Kidney (tissue), 14 donors: Measurements from ENCODE around the gene CLDN9. TPM values are rescaled to one million over a fixed set of nuclear protein-coding genes. Genes with fewer than 3 reads are reported as not detected.
"Not testable (repeated sequence)": the region's sequence is repeated elsewhere in the genome, so short reads cannot be mapped to it uniquely, and the experiment has no call there.

Experiments
- DNase-seq, 5 donors: peaks; one replicate each; pipeline ENCODE4 v3.0.0-alpha.2; 2013 to 2020
- FAIRE-seq: peaks from 2 replicates; lab custom pipeline; 2012; peaks lifted over from hg19 to GRCh38; lab: Jason Lieb, UNC
- H3K27ac ChIP-seq, 2 donors: one replicate each; pipeline ENCODE4 v1.7.0; 2013; ENCODE audit warnings: low read depth in 2 of 2, low read length in 2 of 2, inconsistent platforms in 1 of 2
- H3K27me3 ChIP-seq: one replicate; pipeline ENCODE4 v1.7.1; 2013; ENCODE audit warnings: low read length, inconsistent platforms; ENCODE audit not compliant: control insufficient read depth, insufficient read depth
- H3K36me3 ChIP-seq, 3 donors: one replicate each; pipeline versions ENCODE4 v1.7.0 to v1.7.1; 2013; ENCODE audit warnings: low read length in 3 of 3, control low read depth in 1 of 3, inconsistent platforms in 1 of 3; ENCODE audit not compliant: insufficient read depth in 3 of 3, control insufficient read depth in 2 of 3
- H3K4me1 ChIP-seq, 3 donors: one replicate each; pipeline versions ENCODE4 v1.7.0 to v1.7.1; 2013; ENCODE audit warnings: low read length in 3 of 3, inconsistent platforms in 1 of 3, low read depth in 1 of 3; ENCODE audit not compliant: control insufficient read depth in 2 of 3, insufficient read depth in 2 of 3
- H3K4me3 ChIP-seq, 3 donors: one replicate each; pipeline versions ENCODE4 v1.7.0 to v1.8.1; 2013; ENCODE audit warnings: low read length in 3 of 3, control low read depth in 1 of 3, inconsistent platforms in 1 of 3
- H3K9ac ChIP-seq, 3 donors: one replicate each; pipeline versions ENCODE4 v1.7.0 to v1.7.1; 2013; ENCODE audit warnings: low read length in 3 of 3, control low read depth in 1 of 3, inconsistent platforms in 1 of 3
- H3K9me3 ChIP-seq, 3 donors: one replicate each; pipeline versions ENCODE4 v1.7.0 to v1.7.1; 2013; ENCODE audit warnings: low read length in 3 of 3, control low read depth in 1 of 3, inconsistent platforms in 1 of 3; ENCODE audit not compliant: control insufficient read depth in 2 of 3, insufficient read depth in 1 of 3
- CTCF ChIP-seq: IDR thresholded peaks from 3 replicates; pipeline ENCODE4 v1.5.1; 2012; ENCODE audit warnings: mild to moderate bottlenecking, moderate library complexity, borderline replicate concordance; ENCODE audit not compliant: insufficient read depth; ENCODE audit errors: extremely low read depth
- intact Hi-C: fragments of 100-400 bp; cut with DNase I; formaldehyde crosslinking; loops from one replicate; pipeline ENCODE4 v1.11.1; 2022
- polyA plus RNA-seq: library from polyadenylated mRNA; stranded (reverse); fragments of 350-450 nt; fragmentation: Illumina TruSeq; extraction: RNeasy Lipid Tissue Mini Kit (QIAGEN cat#74804); gene quantifications from one replicate; pipeline ENCODE4 v1.2.3, GENCODE V29; 2014; ENCODE audit warnings: low read depth, low replicate concordance; ENCODE audit not compliant: insufficient read depth
- total RNA-seq: library from RNA; stranded (reverse); fragmentation: NEBNext Ultra II Directional; extraction: Animal tissue kit (Norgen Biotek cat#: 25700); gene quantifications from one replicate; pipeline ENCODE4 v1.2.1, GENCODE V29; 2021
- donor health status: control.
- donor health status: control.
- donor health status: control.
- donor health status: control.
- donor health status: control.
- donor health status: DM: yes; HTN: yes; CAD: no.
- donor health status: Normal renal cell carcinoma (clear cell type).

Gene CLDN9
- total and polyA plus RNA-seq, 2 donors from 2014 or later: 0.60 TPM; not detected in 1

- intact Hi-C loops: no loop called here
- no peak for DNase-seq
- no peaks in the 10 kb centered on the region for H3K9me3 ChIP-seq
- H3K9ac ChIP-seq: no peak overlapping the region
- no peak overlapping the region for H3K27ac ChIP-seq
- H3K36me3 ChIP-seq: no peaks in the 10 kb centered on the region
- peaks cover 0 to 7% (median 0%) of the 10 kb centered on the region in 3 donors for H3K4me1 ChIP-seq
- no peak overlapping the region for H3K4me3 ChIP-seq
- H3K27me3 ChIP-seq: peaks cover 14% of the 10 kb centered on the region
- no peak for TF ChIP-seq CTCF
- no peak for FAIRE-seq
Measured at GRCh38 chr16:3049921-3050481, 37.3 kb downstream of the CLDN9 start.

- H3K4me3 ChIP-seq: no peak overlapping the region
- TF ChIP-seq CTCF: no peak
- H3K4me1 ChIP-seq: peaks cover 0 to 4% (median 0%) of the 10 kb centered on the region in 3 donors
- no peak overlapping the region for H3K9ac ChIP-seq
- no peaks in the 10 kb centered on the region for H3K9me3 ChIP-seq
- H3K27me3 ChIP-seq: peaks cover 11% of the 10 kb centered on the region
- intact Hi-C loops: no loop called here
- DNase-seq (no peak), FAIRE-seq (no peak)
- H3K27ac ChIP-seq: no peak overlapping the region
- no peaks in the 10 kb centered on the region for H3K36me3 ChIP-seq
Measured at GRCh38 chr16:3050487-3050886, 37.8 kb downstream of the CLDN9 start.

GRCh38 chr16:3051009-3051408, 38.3 kb downstream of the CLDN9 start:
- Histone ChIP-seq H3K4me3 (no peak overlapping the region), H3K27ac (no peak overlapping the region), H3K9me3 (no peaks in the 10 kb centered on the region), H3K4me1 (peaks cover 0 to 2% (median 0%) of the 10 kb centered on the region in 3 donors), H3K9ac (no peak overlapping the region), H3K27me3 (peaks cover 11% of the 10 kb centered on the region), H3K36me3 (no peaks in the 10 kb centered on the region)
- no peak for TF ChIP-seq CTCF
- no peak for FAIRE-seq
- intact Hi-C loops: no loop called here
- no peak for DNase-seq

GRCh38 chr16:3051494-3051893, 38.8 kb downstream of the CLDN9 start:
- intact Hi-C loops: no loop called here
- no peak overlapping the region for H3K4me3 ChIP-seq
- H3K27ac ChIP-seq: no peak overlapping the region
- H3K9ac ChIP-seq: no peak overlapping the region
- FAIRE-seq (no peak), DNase-seq (no peak)
- H3K36me3 ChIP-seq: no peaks in the 10 kb centered on the region
- TF ChIP-seq CTCF: no peak
- H3K4me1 ChIP-seq: no peaks in the 10 kb centered on the region
- H3K9me3 ChIP-seq: no peaks in the 10 kb centered on the region
- peaks cover 11% of the 10 kb centered on the region for H3K27me3 ChIP-seq

GRCh38 chr16:3052571-3053329, 40.0 kb downstream of the CLDN9 start:
- FAIRE-seq, H3K27ac ChIP-seq, DNase-seq, H3K4me3 ChIP-seq, H3K27me3 ChIP-seq, H3K9ac ChIP-seq, H3K36me3 ChIP-seq, intact Hi-C loops, H3K9me3 ChIP-seq, H3K4me1 ChIP-seq: not testable (repeated sequence)
